PC-3 (cell line): Measurements from ENCODE around the gene HSPB2. TPM values are rescaled to one million over a fixed set of nuclear protein-coding genes. Genes with fewer than 3 reads are reported as not detected.

Source experiments
- ATAC-seq: fragments of 200-7000 bp; cut with Tn5 transposase; 2 replicates; pipeline ENCODE4 v1.9.1; 2020; ENCODE audit warnings: mild to moderate bottlenecking, moderate library complexity
- BruUV-seq: library from RNA; stranded (reverse); fragments of 400-500 nt; replicated peaks from 2 replicates; lab custom pipeline; 2021; lab: Mats Ljungman, UMichigan
- CTCF ChIA-PET: fragments of 300-600 bp; sonication (Branson Sonifier 250); formaldehyde crosslinking; loops from one replicate; lab custom pipeline; 2022; ENCODE audit warnings: antibody characterized with exemption; lab: Charles Lee
- POLR2A ChIA-PET: fragments of 300-600 bp; sonication (Branson Sonifier 250); formaldehyde crosslinking; loops from one replicate; lab custom pipeline; 2022; ENCODE audit warnings: antibody characterized with exemption; ENCODE audit not compliant: unreplicated experiment; lab: Charles Lee
- DNase-seq: peaks from one replicate; pipeline ENCODE4 v3.0.0-alpha.2; 2015
- H2AFZ ChIP-seq: fragments of 300-600 bp; sonication (generic); 2 replicates; pipeline ENCODE4 v1.6.0; 2016; ENCODE audit warnings: antibody characterized with exemption, low read length
- H3F3A ChIP-seq: fragments of 300-600 bp; sonication (generic); one replicate; pipeline ENCODE4 v1.6.0; 2017; ENCODE audit warnings: antibody characterized with exemption, low read length, control low read depth, mild to moderate bottlenecking; ENCODE audit not compliant: unreplicated experiment
- H3K27ac ChIP-seq: fragments of 300-600 bp; sonication (generic); 2 replicates; pipeline ENCODE4 v1.5.1; 2016; ENCODE audit warnings: mild to moderate bottlenecking, low read length
- H3K27me3 ChIP-seq: fragments of 300-600 bp; sonication (generic); 2 replicates; pipeline ENCODE4 v1.6.1; 2016; ENCODE audit warnings: low read length, mixed read lengths
- H3K36me3 ChIP-seq: fragments of 300-600 bp; sonication (generic); 2 replicates; pipeline ENCODE4 v1.6.1; 2016; ENCODE audit warnings: low read depth, mixed run types, low read length, mixed read lengths
- H3K4me1 ChIP-seq: fragments of 300-600 bp; sonication (generic); 2 replicates; pipeline ENCODE4 v1.5.1; 2016; ENCODE audit warnings: low read length; ENCODE audit not compliant: insufficient read depth
- H3K4me2 ChIP-seq: fragments of 300-600 bp; sonication (generic); 2 replicates; pipeline ENCODE4 v1.6.0; 2016; ENCODE audit warnings: low read length
- H3K4me3 ChIP-seq: fragments of 300-600 bp; sonication (generic); 2 replicates; pipeline ENCODE4 v1.5.1; 2016; ENCODE audit warnings: mild to moderate bottlenecking, low read length, mixed read lengths
- H3K79me2 ChIP-seq: fragments of 300-600 bp; sonication (generic); 2 replicates; pipeline ENCODE4 v1.6.1; 2017; ENCODE audit warnings: low read length, mixed read lengths
- H3K9ac ChIP-seq: fragments of 300-600 bp; sonication (generic); 2 replicates; pipeline ENCODE4 v1.6.0; 2016; ENCODE audit warnings: mild to moderate bottlenecking, low read length
- H3K9me2 ChIP-seq: fragments of 300-600 bp; sonication (generic); replicated peaks from 2 replicates; pipeline ENCODE4 v1.6.1; 2016; ENCODE audit warnings: mixed run types, low read length, mixed read lengths
- H3K9me3 ChIP-seq: fragments of 300-600 bp; sonication (generic); 2 replicates; pipeline ENCODE4 v1.6.1; 2016; ENCODE audit warnings: low read length, mixed read lengths
- H4K20me1 ChIP-seq: fragments of 300-600 bp; sonication (generic); 2 replicates; pipeline ENCODE4 v1.6.1; 2016; ENCODE audit warnings: low read length, mixed read lengths
- CTCF ChIP-seq: fragments of 300-600 bp; sonication (generic); conservative IDR thresholded peaks from 2 replicates; pipeline ENCODE4 v1.5.1; 2017; ENCODE audit warnings: antibody characterized with exemption, low read depth, mild to moderate bottlenecking, low read length
- EZH2 ChIP-seq: fragments of 300-600 bp; sonication (generic); IDR thresholded peaks from one replicate; pipeline ENCODE4 v1.6.1; 2017; ENCODE audit warnings: antibody characterized with exemption, mild to moderate bottlenecking, low read length; ENCODE audit not compliant: unreplicated experiment
- EZH2phosphoT487 ChIP-seq: fragments of 300-600 bp; sonication (generic); IDR thresholded peaks from 2 replicates; pipeline ENCODE4 v1.6.1; 2018; ENCODE audit warnings: mild to moderate bottlenecking, antibody characterized with exemption, low read length, borderline replicate concordance
- intact Hi-C: fragments of 100-400 bp; cut with micrococcal nuclease; formaldehyde crosslinking; loops from 2 replicates; pipeline ENCODE4 v1.9.0; 2023
- total RNA-seq: library from RNA; depleted of rRNA; stranded (reverse); fragments of >200 nt; gene quantifications from 2 replicates; pipeline ENCODE4 v1.2.3, GENCODE V29; 2014; rRNA removed

Gene HSPB2
- total RNA-seq, 1 experiment from 2014 or later = not detected

GRCh38 chr11:111961389-111962300 lies 49.1 kb downstream of the HSPB2 start:
- no peaks in the 10 kb centered on the region for H3K9me2 ChIP-seq
- peak overlapping the region; percentile 24 for H2AFZ ChIP-seq
- peak overlapping the region; percentile 3; the same call in 1 of the 2 replicates for H3K9ac ChIP-seq
- H3K9me3 ChIP-seq = no peaks in the 10 kb centered on the region
- peaks cover 17% of the 10 kb centered on the region for H3K4me1 ChIP-seq
- peak overlapping the region; percentile 44 for H3K4me2 ChIP-seq
- ChIA-PET POLR2A (no interaction called here), CTCF (interaction anchor here (0.7 to 1.4 kb wide), 2 partner anchors 20 to 30 kb away, joined by 4 to 6 read pairs; no protein-coding TSS in a partner anchor)
- ATAC-seq (no peak), DNase-seq (no peak)
- H3K36me3 ChIP-seq = no peaks in the 10 kb centered on the region
- BruUV-seq = TSS peak; percentile 44
- peak overlapping the region; percentile 56 for H3K27ac ChIP-seq
- H3K79me2 ChIP-seq = no peaks in the 10 kb centered on the region
- H3K27me3 ChIP-seq = no peaks in the 10 kb centered on the region
- no peaks in the 10 kb centered on the region for H3F3A ChIP-seq
- H3K4me3 ChIP-seq = no peak overlapping the region
- H4K20me1 ChIP-seq = no peaks in the 10 kb centered on the region
- intact Hi-C loops = loop anchor here (2.0 kb wide), 1 partner anchor 15 kb away; no protein-coding TSS in a partner anchor
- TF ChIP-seq CTCF (no peak), EZH2 (no peak), EZH2phosphoT487 (no peak)

Other genes starting within 250 kb of the HSPB2 start
- 31.3 and 41.5 TPM in 2 replicates for gene PPP2R1B, start 146.3 kb upstream of the HSPB2 start, total RNA-seq
- 29.4 and 34.3 TPM in 2 replicates for gene ALG9, start 41.2 kb upstream of the HSPB2 start, total RNA-seq
- 2.5 and 3.0 TPM in 2 replicates for gene FDXACB1, start 33.6 kb upstream of the HSPB2 start, total RNA-seq
- 26.0 and 27.4 TPM in 2 replicates for gene CFAP68, start 33.2 kb upstream of the HSPB2 start, total RNA-seq
- gene CRYAB, start 964 bp upstream of the HSPB2 start, total RNA-seq = not detected in 2 replicates
- 8.7 and 10.5 TPM in 2 replicates for gene C11orf52, start 6.2 kb downstream of the HSPB2 start, total RNA-seq
- 6.8 and 10.8 TPM in 2 replicates for gene DIXDC1, start 24.6 kb downstream of the HSPB2 start, total RNA-seq
- 78.9 and 102 TPM in 2 replicates for gene DLAT, start 112.7 kb downstream of the HSPB2 start, total RNA-seq
- gene PIH1D2, start 161.3 kb downstream of the HSPB2 start, total RNA-seq = 0.75 and 1.7 TPM in 2 replicates
- 19.4 and 34.3 TPM in 2 replicates for gene NKAPD1, start 161.6 kb downstream of the HSPB2 start, total RNA-seq
- 210 and 238 TPM in 2 replicates for gene TIMM8B, start 174.0 kb downstream of the HSPB2 start, total RNA-seq
- gene SDHD, start 174.1 kb downstream of the HSPB2 start, total RNA-seq = 139 and 184 TPM in 2 replicates